ENCODE measurements around the gene IL22RA1.

The IL22RA1 gene

GRCh38 chr1:24074817-24075589, 67.9 kb downstream of the IL22RA1 start:
- DNase-seq (ENCODE audit: low read depth), result no peak

GRCh38 chr1:24074196-24074595, 68.7 kb downstream of the IL22RA1 start:
- no peak for DNase-seq (ENCODE audit: low read depth)

- no peak for DNase-seq (ENCODE audit: low read depth)
Measured at GRCh38 chr1:24071941-24072340, 71.0 kb downstream of the IL22RA1 start.

- peak; percentile 47 for DNase-seq (ENCODE audit: low read depth)
Measured at GRCh38 chr1:24070821-24071393, 72.0 kb downstream of the IL22RA1 start.

GRCh38 chr1:24069817-24070216, 73.1 kb downstream of the IL22RA1 start:
- DNase-seq (ENCODE audit: low read depth), result no peak
